GM23338 (cell line): Measurements from ENCODE around the gene FZD7. TPM values are rescaled to one million over a fixed set of nuclear protein-coding genes. Genes with fewer than 3 reads are reported as not detected.

ENCODE experiments used
- ATAC-seq: fragments of 200-7000 bp; cut with Tn5 transposase; 3 replicates; pipeline ENCODE4 v1.9.1; 2020
- DNase-seq: peaks from one replicate; pipeline ENCODE4 v3.0.0-alpha.2; 2015; ENCODE audit warnings: low spot score
- H2AFZ ChIP-seq: fragments of 200-600 bp; sonication (generic); 2 replicates; pipeline ENCODE4 v1.8.0; 2016; ENCODE audit warnings: antibody characterized with exemption, mild to moderate bottlenecking, moderate library complexity
- H3F3A ChIP-seq: fragments of 200-600 bp; sonication (generic); replicated peaks from 2 replicates; pipeline ENCODE4 v1.8.0; 2017; ENCODE audit warnings: antibody characterized with exemption, mixed run types, low read depth
- H3K27ac ChIP-seq: fragments of 200-600 bp; sonication (generic); 2 replicates; pipeline ENCODE4 v1.6.1; 2016; ENCODE audit warnings: low read depth
- H3K27me3 ChIP-seq: fragments of 200-600 bp; sonication (generic); 2 replicates; pipeline ENCODE4 v1.8.0; 2016; ENCODE audit warnings: mild to moderate bottlenecking, mixed run types, moderate library complexity; ENCODE audit not compliant: insufficient read depth
- H3K36me3 ChIP-seq: fragments of 200-600 bp; sonication (generic); 2 replicates; pipeline ENCODE4 v1.8.0; 2016; ENCODE audit warnings: mild to moderate bottlenecking; ENCODE audit not compliant: insufficient read depth
- H3K4me1 ChIP-seq: fragments of 200-600 bp; sonication (generic); 2 replicates; pipeline ENCODE4 v1.8.0; 2016; ENCODE audit warnings: mild to moderate bottlenecking, moderate library complexity; ENCODE audit not compliant: insufficient read depth
- H3K4me2 ChIP-seq: fragments of 200-600 bp; sonication (generic); 2 replicates; pipeline ENCODE4 v1.7.1; 2017; ENCODE audit warnings: mixed run types
- H3K4me3 ChIP-seq: fragments of 200-600 bp; sonication (generic); 2 replicates; pipeline ENCODE4 v1.6.1; 2016; ENCODE audit warnings: mixed run types
- H3K79me2 ChIP-seq: fragments of 200-600 bp; sonication (generic); replicated peaks from 2 replicates; pipeline ENCODE4 v1.8.0; 2017; ENCODE audit warnings: mild to moderate bottlenecking; ENCODE audit not compliant: insufficient read depth
- H3K9me2 ChIP-seq: fragments of 200-600 bp; sonication (generic); 2 replicates; pipeline ENCODE4 v1.8.0; 2017; ENCODE audit not compliant: insufficient read depth
- H4K20me1 ChIP-seq: fragments of 200-600 bp; sonication (generic); replicated peaks from 2 replicates; pipeline ENCODE4 v1.8.0; 2017; ENCODE audit warnings: mild to moderate bottlenecking; ENCODE audit not compliant: insufficient read depth
- H3K27ac Mint-ChIP-seq: 2 replicates; pipeline ENCODE4 v1.8.0; 2020; ENCODE audit warnings: inconsistent platforms, mild to moderate bottlenecking, moderate library complexity, mixed read lengths
- H3K27me3 Mint-ChIP-seq: 3 replicates; pipeline ENCODE4 v1.8.0; 2022; ENCODE audit warnings: low read depth, mild to moderate bottlenecking, moderate library complexity, mixed read lengths, inconsistent platforms; ENCODE audit not compliant: insufficient read depth, poor library complexity
- H3K36me3 Mint-ChIP-seq: 3 replicates; pipeline ENCODE4 v1.8.0; 2021; ENCODE audit warnings: low read depth, mild to moderate bottlenecking, inconsistent platforms, moderate library complexity, mixed read lengths
- H3K4me1 Mint-ChIP-seq: 3 replicates; pipeline ENCODE4 v1.8.0; 2020; ENCODE audit warnings: mild to moderate bottlenecking, inconsistent platforms, mixed read lengths
- H3K4me3 Mint-ChIP-seq: 3 replicates; pipeline ENCODE4 v1.8.0; 2021; ENCODE audit warnings: moderate library complexity, mild to moderate bottlenecking, inconsistent platforms, mixed read lengths
- H3K9me3 Mint-ChIP-seq: 3 replicates; pipeline ENCODE4 v1.8.0; 2020; ENCODE audit warnings: moderate library complexity, mild to moderate bottlenecking, inconsistent platforms, mixed read lengths
- CREB1 ChIP-seq: fragments of 250-450 bp; sonication (Bioruptor Pico); IDR thresholded peaks from 2 replicates; pipeline ENCODE4 v1.5.0; 2020; ENCODE audit warnings: low read depth, mild to moderate bottlenecking, moderate library complexity
- CTCF ChIP-seq, 2 experiments: fragments of 200-600 bp in 1 of 2; sonication (generic) in 1 of 2; conservative IDR thresholded peaks; 2 replicates each; pipeline versions ENCODE4 v1.5.1 to v1.6.1; 2016 to 2017; ENCODE audit warnings: antibody characterized with exemption in 2 of 2, low read depth in 2 of 2, mild to moderate bottlenecking in 2 of 2, moderate library complexity in 1 of 2
- ETS1 ChIP-seq: IDR thresholded peaks from 2 replicates; pipeline ENCODE4 v1.6.1; 2016; ENCODE audit warnings: antibody characterized with exemption
- EZH2 ChIP-seq: fragments of 200-600 bp; sonication (generic); IDR thresholded peaks from one replicate; pipeline ENCODE4 v1.8.0; 2017; ENCODE audit warnings: antibody characterized with exemption, mild to moderate bottlenecking, low read depth; ENCODE audit not compliant: unreplicated experiment
- EZH2phosphoT487 ChIP-seq: fragments of 200-600 bp; sonication (generic); IDR thresholded peaks from one replicate; pipeline ENCODE4 v1.8.1; 2018; ENCODE audit warnings: antibody characterized with exemption; ENCODE audit not compliant: unreplicated experiment
- JUNB ChIP-seq: IDR thresholded peaks from one replicate; pipeline ENCODE4 v1.6.1; 2016; ENCODE audit warnings: antibody characterized with exemption; ENCODE audit not compliant: unreplicated experiment
- NANOG ChIP-seq: IDR thresholded peaks from 2 replicates; pipeline ENCODE4 v1.6.1; 2016; ENCODE audit warnings: antibody characterized with exemption, borderline replicate concordance
- POLR2AphosphoS5 ChIP-seq: IDR thresholded peaks from 2 replicates; pipeline ENCODE4 v1.6.1; 2016; ENCODE audit warnings: antibody characterized with exemption, low read depth
- STAT1 ChIP-seq: IDR thresholded peaks from one replicate; pipeline ENCODE4 v1.6.1; 2016; ENCODE audit warnings: antibody characterized with exemption; ENCODE audit not compliant: unreplicated experiment
- ZNF114 ChIP-seq: fragments of 250-450 bp; sonication (Bioruptor Pico); IDR thresholded peaks from 2 replicates; pipeline ENCODE4 v1.5.0; 2020; ENCODE audit warnings: mild to moderate bottlenecking, moderate library complexity
- ZNF331 ChIP-seq: fragments of 250-450 bp; sonication (Bioruptor Pico); IDR thresholded peaks from 2 replicates; pipeline ENCODE4 v1.5.0; 2020; ENCODE audit warnings: low read depth, mild to moderate bottlenecking, moderate library complexity
- polyA plus RNA-seq: library from polyadenylated mRNA; unstranded; fragments of >200 nt; fragmentation: Nextera tagmentation; extraction: Ambion mirVana; gene quantifications from 2 replicates; pipeline ENCODE4 v1.2.1, GENCODE V29; 2016
- total RNA-seq: library from RNA; depleted of rRNA; stranded (reverse); fragments of >200 nt; shearing (Covaris generic); gene quantifications from 2 replicates; pipeline ENCODE4 v1.2.3, GENCODE V29; 2014
- TF ChIP-seq, protein P1 (sequence below): IDR thresholded peaks from one replicate; pipeline ENCODE4 v1.6.1; 2018; ENCODE audit warnings: antibody characterized with exemption; ENCODE audit not compliant: unreplicated experiment

FZD7 gene
- total and polyA plus RNA-seq, 2 experiments from 2014 or later: 164 to 435 TPM

DNA sequence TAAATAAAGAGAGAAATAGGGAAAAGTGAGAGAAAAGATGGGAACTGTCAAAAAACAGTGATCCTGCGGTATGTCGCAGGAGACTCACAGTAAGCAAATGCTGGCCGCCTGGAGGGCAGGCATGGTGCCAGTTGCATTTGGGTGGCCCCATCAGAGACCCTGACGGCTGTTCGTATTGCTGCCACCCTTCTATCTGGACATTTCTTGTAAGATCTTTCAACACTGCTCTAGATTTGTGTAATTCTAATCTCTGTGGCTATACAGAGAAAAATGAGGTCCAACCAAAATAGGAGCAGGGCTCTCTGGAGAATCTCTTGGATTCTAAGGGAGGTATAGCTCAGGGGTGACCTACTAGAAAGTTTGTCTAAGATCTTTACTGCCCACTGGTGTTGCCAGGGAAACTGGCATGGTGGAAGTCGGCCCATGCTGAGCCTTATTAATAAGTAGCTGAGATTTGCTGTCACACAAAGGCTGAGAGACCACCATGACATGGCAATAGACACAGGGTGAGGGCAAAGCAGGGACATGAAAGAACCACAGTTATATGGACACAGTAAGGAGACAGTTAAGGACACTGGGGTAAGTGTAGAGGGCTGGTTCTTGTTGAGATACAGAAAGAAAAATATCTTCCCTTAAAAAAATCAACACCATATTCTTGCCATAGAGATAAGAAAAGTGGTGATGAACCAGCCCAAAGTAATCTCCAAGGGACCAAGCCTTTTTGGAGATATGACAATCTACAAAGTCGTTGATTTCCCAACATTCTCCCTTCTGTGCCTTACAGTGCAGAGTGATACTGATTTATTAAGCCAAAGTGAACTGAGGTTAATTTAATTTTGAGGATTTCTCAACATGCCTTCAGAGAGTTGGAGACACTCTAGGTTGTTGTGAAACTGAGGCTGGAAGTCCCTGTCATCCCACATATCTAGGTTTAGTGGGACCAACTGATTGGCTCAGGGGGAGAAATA, 26.4 kb upstream of the FZD7 start (continued):
- TF ChIP-seq ETS1 (no peak), ZNF331 (CRISPR knock-in tag) (no peak), STAT1 (no peak), ZNF114 (CRISPR knock-in tag) (no peak), NANOG (no peak), EZH2 (no peak), EZH2phosphoT487 (no peak), CTCF (conservative IDR thresholded peaks at IDR 0.05; ENCODE audit: low read depth in 2 of 2) (no peak), CREB1 (CRISPR knock-in tag) (no peak)
- TF ChIP-seq, protein P1, sequence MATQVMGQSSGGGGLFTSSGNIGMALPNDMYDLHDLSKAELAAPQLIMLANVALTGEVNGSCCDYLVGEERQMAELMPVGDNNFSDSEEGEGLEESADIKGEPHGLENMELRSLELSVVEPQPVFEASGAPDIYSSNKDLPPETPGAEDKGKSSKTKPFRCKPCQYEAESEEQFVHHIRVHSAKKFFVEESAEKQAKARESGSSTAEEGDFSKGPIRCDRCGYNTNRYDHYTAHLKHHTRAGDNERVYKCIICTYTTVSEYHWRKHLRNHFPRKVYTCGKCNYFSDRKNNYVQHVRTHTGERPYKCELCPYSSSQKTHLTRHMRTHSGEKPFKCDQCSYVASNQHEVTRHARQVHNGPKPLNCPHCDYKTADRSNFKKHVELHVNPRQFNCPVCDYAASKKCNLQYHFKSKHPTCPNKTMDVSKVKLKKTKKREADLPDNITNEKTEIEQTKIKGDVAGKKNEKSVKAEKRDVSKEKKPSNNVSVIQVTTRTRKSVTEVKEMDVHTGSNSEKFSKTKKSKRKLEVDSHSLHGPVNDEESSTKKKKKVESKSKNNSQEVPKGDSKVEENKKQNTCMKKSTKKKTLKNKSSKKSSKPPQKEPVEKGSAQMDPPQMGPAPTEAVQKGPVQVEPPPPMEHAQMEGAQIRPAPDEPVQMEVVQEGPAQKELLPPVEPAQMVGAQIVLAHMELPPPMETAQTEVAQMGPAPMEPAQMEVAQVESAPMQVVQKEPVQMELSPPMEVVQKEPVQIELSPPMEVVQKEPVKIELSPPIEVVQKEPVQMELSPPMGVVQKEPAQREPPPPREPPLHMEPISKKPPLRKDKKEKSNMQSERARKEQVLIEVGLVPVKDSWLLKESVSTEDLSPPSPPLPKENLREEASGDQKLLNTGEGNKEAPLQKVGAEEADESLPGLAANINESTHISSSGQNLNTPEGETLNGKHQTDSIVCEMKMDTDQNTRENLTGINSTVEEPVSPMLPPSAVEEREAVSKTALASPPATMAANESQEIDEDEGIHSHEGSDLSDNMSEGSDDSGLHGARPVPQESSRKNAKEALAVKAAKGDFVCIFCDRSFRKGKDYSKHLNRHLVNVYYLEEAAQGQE: no peak

DNA sequence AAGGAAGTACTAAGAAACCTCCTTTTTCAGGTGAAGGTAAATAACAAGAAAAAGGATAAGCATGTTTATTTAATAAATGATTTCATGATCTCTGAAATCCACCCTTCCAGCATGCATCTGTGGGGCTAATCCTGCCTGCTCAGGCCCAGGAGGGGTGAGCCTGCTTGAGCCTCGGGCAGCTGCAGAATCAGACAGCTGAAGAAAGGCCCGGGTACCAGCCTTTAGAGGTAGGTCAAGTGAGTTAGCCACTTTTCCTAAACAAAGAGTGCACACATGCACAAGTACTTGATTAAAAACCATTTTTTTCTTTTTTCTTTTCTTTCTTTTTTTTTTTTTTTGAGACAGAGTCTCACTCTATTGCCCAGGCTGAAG, 25.7 kb upstream of the FZD7 start:
- no peak overlapping the region for H3K4me3 ChIP-seq
- no peaks in the 10 kb centered on the region for H3K9me2 ChIP-seq
- no peak overlapping the region for H3K4me2 ChIP-seq
- H3K4me3 Mint-ChIP-seq: no peak overlapping the region
- no peak overlapping the region for H2AFZ ChIP-seq
- peaks cover 15% of the 10 kb centered on the region; the same call in 1 of the 2 replicates for H3K4me1 ChIP-seq
- no peaks in the 10 kb centered on the region for H3K9me3 Mint-ChIP-seq
- peaks cover 5% of the 10 kb centered on the region for H3K27me3 Mint-ChIP-seq
- H3K27ac ChIP-seq: no peak overlapping the region
- no peaks in the 10 kb centered on the region for H4K20me1 ChIP-seq
- no peaks in the 10 kb centered on the region for H3K36me3 Mint-ChIP-seq
- no peaks in the 10 kb centered on the region for H3F3A ChIP-seq
- no peaks in the 10 kb centered on the region for H3K27me3 ChIP-seq
- no peak for ATAC-seq
- no peaks in the 10 kb centered on the region for H3K79me2 ChIP-seq
- H3K4me1 Mint-ChIP-seq: peaks cover 12% of the 10 kb centered on the region
- DNase-seq: no peak
- H3K36me3 ChIP-seq: no peaks in the 10 kb centered on the region
- H3K27ac Mint-ChIP-seq: no peak overlapping the region
- TF ChIP-seq ZNF114 (CRISPR knock-in tag): no peak
- no peak for TF ChIP-seq NANOG
- TF ChIP-seq JUNB: no peak
- no peak for TF ChIP-seq STAT1
- no peak for TF ChIP-seq EZH2phosphoT487
- TF ChIP-seq, protein P1: no peak
- no peak for TF ChIP-seq POLR2AphosphoS5
- no peak for TF ChIP-seq CTCF (conservative IDR thresholded peaks at IDR 0.05; ENCODE audit: low read depth in 2 of 2)
- no peak for TF ChIP-seq ETS1
